SK-N-SH (cell line): Measurements from ENCODE around the gene SCN3B. TPM values are rescaled to one million over a fixed set of nuclear protein-coding genes. Genes with fewer than 3 reads are reported as not detected.

Experiments
- CTCF ChIA-PET: fragments of 300-600, 350-600 bp; formaldehyde crosslinking; extraction: SDS; loops from one replicate; lab custom pipeline; 2021; lab: Yijun Ruan, JAX
- POLR2A ChIA-PET: fragments of 350-600 bp; sonication (Branson Sonifier 250); formaldehyde crosslinking; extraction: SDS; loops from one replicate; lab custom pipeline; 2020; ENCODE audit warnings: antibody characterized with exemption, inconsistent platforms; lab: Yijun Ruan, JAX
- DNase-seq: peaks from one replicate; pipeline ENCODE4 v3.0.0; 2012
- H2AFZ ChIP-seq: fragments of 200-600 bp; sonication (generic); 2 replicates; pipeline ENCODE4 v1.8.1; 2016; ENCODE audit warnings: antibody characterized with exemption, mild to moderate bottlenecking, low read depth
- H3F3A ChIP-seq: fragments of 200-600 bp; sonication (generic); replicated peaks from 2 replicates; pipeline ENCODE3; 2016; ENCODE audit warnings: antibody characterized with exemption, mild to moderate bottlenecking; ENCODE audit not compliant: insufficient read depth
- H3K27ac ChIP-seq, 2 experiments: fragments of 200-500 bp in 1 of 2; fragments of 200-600 bp in 1 of 2; sonication (Bioruptor generic) in 1 of 2; sonication (generic), shearing (Covaris generic) in 1 of 2; 2 replicates each; pipeline versions ENCODE4 v1.5.1 to v1.6.1; 2014 to 2016; ENCODE audit warnings: low read depth in 2 of 2, inconsistent platforms in 1 of 2, low read length in 1 of 2, mild to moderate bottlenecking in 1 of 2, mixed read lengths in 1 of 2
- H3K27me3 ChIP-seq: fragments of 200-600 bp; sonication (generic), shearing (Covaris generic); 2 replicates; pipeline ENCODE4 v1.6.1; 2016; ENCODE audit warnings: mixed run types; ENCODE audit not compliant: insufficient read depth
- H3K36me3 ChIP-seq, 2 experiments: fragments of 200-500 bp in 1 of 2; fragments of 200-600 bp in 1 of 2; sonication (Bioruptor generic) in 1 of 2; sonication (generic) in 1 of 2; replicated peaks in 1 of 2; 2 replicates each; pipeline versions ENCODE3 to v1.5.1; 2014 to 2016; ENCODE audit warnings: low read length in 1 of 2, mild to moderate bottlenecking in 1 of 2; ENCODE audit not compliant: insufficient read depth in 2 of 2, control insufficient read depth in 1 of 2
- H3K4me1 ChIP-seq, 2 experiments: fragments of 200-500 bp in 1 of 2; fragments of 200-600 bp in 1 of 2; sonication (Bioruptor generic) in 1 of 2; sonication (generic), shearing (Covaris generic) in 1 of 2; 2 replicates each; pipeline versions ENCODE4 v1.5.1 to v1.6.1; 2014 to 2016; ENCODE audit warnings: low read depth in 1 of 2, low read length in 1 of 2, mixed run types in 1 of 2; ENCODE audit not compliant: insufficient read depth in 2 of 2, control insufficient read depth in 1 of 2
- H3K4me2 ChIP-seq: fragments of 200-600 bp; sonication (generic), shearing (Covaris generic); 2 replicates; pipeline ENCODE4 v1.6.1; 2017; ENCODE audit warnings: mixed run types
- H3K4me3 ChIP-seq, 2 experiments: fragments of 200-500 bp in 1 of 2; fragments of 200-600 bp in 1 of 2; sonication (Bioruptor generic) in 1 of 2; sonication (generic), shearing (Covaris generic) in 1 of 2; 2 replicates each; pipeline versions ENCODE4 v1.5.1 to v1.8.1; 2014 to 2016; ENCODE audit warnings: low read depth in 2 of 2, inconsistent platforms in 1 of 2, low read length in 1 of 2, mild to moderate bottlenecking in 1 of 2, mixed read lengths in 1 of 2, moderate library complexity in 1 of 2
- H3K79me2 ChIP-seq: fragments of 200-600 bp; sonication (generic); 2 replicates; pipeline ENCODE4 v1.8.1; 2017; ENCODE audit warnings: mild to moderate bottlenecking; ENCODE audit not compliant: insufficient read depth
- H3K9ac ChIP-seq: fragments of 200-600 bp; sonication (generic); 2 replicates; pipeline ENCODE4 v1.6.1; 2017; ENCODE audit warnings: mixed run types
- H3K9me2 ChIP-seq: fragments of 200-600 bp; sonication (generic); 2 replicates; pipeline ENCODE4 v1.6.1; 2017; ENCODE audit warnings: mixed run types
- H3K9me3 ChIP-seq: fragments of 200-600 bp; sonication (generic); 2 replicates; pipeline ENCODE4 v1.6.1; 2017; ENCODE audit warnings: mixed run types, mild to moderate bottlenecking, moderate library complexity
- H4K20me1 ChIP-seq: fragments of 200-600 bp; sonication (generic); 2 replicates; pipeline ENCODE4 v1.6.1; 2017; ENCODE audit warnings: mild to moderate bottlenecking, mixed run types; ENCODE audit not compliant: insufficient read depth
- ELF1 ChIP-seq: IDR thresholded peaks from 2 replicates; pipeline ENCODE4 v1.4.0; 2012
- EZH2phosphoT487 ChIP-seq: fragments of 200-600 bp; sonication (generic); IDR thresholded peaks from 2 replicates; pipeline ENCODE4 v1.6.1; 2017; ENCODE audit warnings: low read depth, mixed run types, mild to moderate bottlenecking, antibody characterized with exemption, moderate library complexity, borderline replicate concordance
- FOSL2 ChIP-seq: IDR thresholded peaks from 2 replicates; pipeline ENCODE4 v1.4.0; 2012; ENCODE audit warnings: low read depth, mild to moderate bottlenecking, moderate library complexity, borderline replicate concordance
- FOXJ3 ChIP-seq: sonication (generic); formaldehyde crosslinking; IDR thresholded peaks from 2 replicates; pipeline ENCODE4 v1.5.1; 2020; ENCODE audit warnings: mild to moderate bottlenecking, missing genetic modification reagents
- GABPA ChIP-seq: IDR thresholded peaks from 2 replicates; pipeline ENCODE4 v1.4.0; 2012; ENCODE audit warnings: low read depth, mild to moderate bottlenecking
- GATA2 ChIP-seq: sonication (generic); formaldehyde crosslinking; IDR thresholded peaks from 2 replicates; pipeline ENCODE4 v1.5.0; 2020; ENCODE audit warnings: mild to moderate bottlenecking, missing genetic modification reagents
- JUND ChIP-seq: IDR thresholded peaks from 2 replicates; pipeline ENCODE4 v1.4.0; 2012
- MEF2A ChIP-seq: IDR thresholded peaks from 2 replicates; pipeline ENCODE4 v1.4.0; 2012; ENCODE audit warnings: low read depth, borderline replicate concordance
- MXI1 ChIP-seq: IDR thresholded peaks from 2 replicates; pipeline ENCODE4 v1.6.1; 2012; ENCODE audit warnings: mild to moderate bottlenecking, low read depth, low read length, improper control_type of control experiment
- NFIC ChIP-seq: IDR thresholded peaks from 2 replicates; pipeline ENCODE4 v1.4.0; 2012; ENCODE audit warnings: borderline replicate concordance
- POLR2AphosphoS5 ChIP-seq: IDR thresholded peaks from 2 replicates; pipeline ENCODE4 v1.6.1; 2012; ENCODE audit warnings: low read depth, low read length
- RCOR1 ChIP-seq: fragments of 150-350 bp; IDR thresholded peaks from 2 replicates; pipeline ENCODE4 v1.6.1; 2017; ENCODE audit warnings: antibody characterized with exemption, low read length
- RFX5 ChIP-seq: IDR thresholded peaks from 2 replicates; pipeline ENCODE4 v1.6.1; 2012; ENCODE audit warnings: mild to moderate bottlenecking, improper control_type of control experiment, low read length
- RXRA ChIP-seq: IDR thresholded peaks from 2 replicates; pipeline ENCODE4 v1.4.0; 2012; ENCODE audit warnings: low read depth, mild to moderate bottlenecking, borderline replicate concordance
- SIN3A ChIP-seq: IDR thresholded peaks from 2 replicates; pipeline ENCODE4 v1.6.1; 2012; ENCODE audit warnings: low read depth, mild to moderate bottlenecking, low read length, moderate library complexity, borderline replicate concordance
- SMC3 ChIP-seq: IDR thresholded peaks from 2 replicates; pipeline ENCODE4 v1.6.1; 2012; ENCODE audit warnings: low read depth, low read length, improper control_type of control experiment
- TCF12 ChIP-seq: IDR thresholded peaks from 2 replicates; pipeline ENCODE4 v1.4.0; 2012
- TEAD4 ChIP-seq: IDR thresholded peaks from 2 replicates; pipeline ENCODE4 v1.4.0; 2012; ENCODE audit warnings: mild to moderate bottlenecking, borderline replicate concordance; ENCODE audit not compliant: insufficient read depth
- YY1 ChIP-seq: IDR thresholded peaks from 2 replicates; pipeline ENCODE4 v1.4.0; 2012; ENCODE audit warnings: low read depth, mild to moderate bottlenecking
- WGBS: methylation state at CpG from one replicate; pipeline ENCODE4 v1.1.6; 2017; ENCODE audit warnings: low lambda C conversion rate; 5-methylcytosine and 5-hydroxymethylcytosine counted together
- polyA plus RNA-seq, 3 experiments: library from polyadenylated mRNA; depleted of rRNA; stranded (reverse); fragments of >200 nt; gene quantifications; 2 replicates each; pipeline ENCODE4 v1.2.3, GENCODE V29; 2012
- TF ChIP-seq, protein P1 (sequence below): IDR thresholded peaks from 2 replicates; pipeline ENCODE4 v1.4.0; 2012; ENCODE audit warnings: low read depth, borderline replicate concordance
- TF ChIP-seq, protein P2 (sequence below): IDR thresholded peaks from 2 replicates; pipeline ENCODE4 v1.6.1; 2012; ENCODE audit warnings: mild to moderate bottlenecking, low read depth, low read length, moderate library complexity
- TF ChIP-seq, protein P3 (sequence below): IDR thresholded peaks from 2 replicates; pipeline ENCODE4; 2012
- TF ChIP-seq, protein P4 (sequence below): IDR thresholded peaks from 2 replicates; pipeline ENCODE4 v1.4.0; 2012; ENCODE audit warnings: low read depth
- TF ChIP-seq, protein P5 (sequence below): fragments of 200-600 bp; sonication (generic); IDR thresholded peaks from 2 replicates; pipeline ENCODE4 v1.6.1; 2017; ENCODE audit warnings: antibody characterized with exemption, mild to moderate bottlenecking, moderate library complexity

The SCN3B gene
- polyA plus RNA-seq, 1 of the 3 experiments (the other 2 are of a cell fraction), result 0.23 TPM

DNA sequence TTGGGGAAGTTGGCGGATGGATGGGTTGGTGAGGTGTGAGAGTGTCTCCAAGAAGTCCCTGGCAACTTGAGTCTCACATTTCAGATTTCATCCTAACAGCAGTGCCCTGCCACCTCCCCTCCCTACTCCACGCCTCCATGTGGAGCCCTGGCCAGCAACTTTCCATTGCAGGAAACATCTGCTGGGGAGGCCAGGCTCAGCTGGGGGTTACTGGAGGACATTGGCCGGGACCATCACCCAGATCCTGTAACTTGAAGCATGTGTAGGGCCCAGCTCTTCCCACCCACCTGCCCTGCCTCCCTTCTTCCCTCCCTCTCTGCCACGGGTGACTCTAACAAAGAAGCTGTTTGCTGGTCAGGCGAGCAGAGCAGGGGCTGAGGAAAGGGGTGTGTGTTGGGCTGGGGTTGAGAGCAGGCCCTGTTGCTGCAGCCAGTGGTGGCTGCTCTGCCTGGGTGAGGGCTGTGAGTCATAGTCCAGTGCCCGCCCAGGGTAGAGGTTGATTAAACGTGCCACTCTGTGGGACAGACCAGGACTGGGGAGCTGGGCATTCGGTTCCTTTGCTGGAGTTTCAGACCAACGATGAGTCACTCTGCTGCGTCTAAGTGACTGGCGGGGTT lies 64.0 kb downstream of the SCN3B start:
- no peaks in the 10 kb centered on the region for H3K9me2 ChIP-seq
- H3K79me2 ChIP-seq, result no peaks in the 10 kb centered on the region
- H3K27ac ChIP-seq, result peak overlapping the region; percentile 4 to 45; a peak in 2 of 4 replicates
- no peaks in the 10 kb centered on the region for H3K27me3 ChIP-seq
- ChIA-PET POLR2A (no interaction called here), CTCF (interaction anchor here (1.0 to 3.8 kb wide), 6 partner anchors 10 to 121 kb away, joined by 3 to 26 read pairs (median 6); no protein-coding TSS in a partner anchor)
- peak overlapping the region; percentile 50 for H3K4me2 ChIP-seq
- H3K36me3 ChIP-seq, result no peaks in the 10 kb centered on the region
- peaks cover 6 to 9% of the 10 kb centered on the region in 2 experiments; a peak in 3 of 4 replicates for H3K4me1 ChIP-seq
- no peak overlapping the region; the same call in 1 of the 2 replicates for H3K9ac ChIP-seq
- H3K9me3 ChIP-seq, result no peaks in the 10 kb centered on the region
- no peak overlapping the region; the same call in 1 of the 2 replicates for H2AFZ ChIP-seq
- no peaks in the 10 kb centered on the region for H4K20me1 ChIP-seq
- no peak overlapping the region for H3K4me3 ChIP-seq
- peaks cover 5% of the 10 kb centered on the region for H3F3A ChIP-seq
- 11% methylated on average over 4 of the region's 11 CpGs for WGBS
- DNase-seq, result no peak
- TF ChIP-seq JUND (peak; percentile 79), SIN3A (0 out of 2 replicates have a peak, but pooled peaks have one; percentile 9), SMC3 (no peak), NFIC (peak; percentile 30; the same call in 1 of the 2 replicates), TEAD4 (no peak), FOSL2 (peak; percentile 88), RXRA (peak; percentile 86; the same call in 1 of the 2 replicates), RFX5 (no peak), ELF1 (no peak), YY1 (no peak), MEF2A (no peak), RCOR1 (no peak), TCF12 (peak; percentile 60), MXI1 (no peak), FOXJ3 (CRISPR knock-in tag) (no peak), EZH2phosphoT487 (no peak), GATA2 (no peak), GABPA (no peak), POLR2AphosphoS5 (no peak)
- TF ChIP-seq, protein P1, sequence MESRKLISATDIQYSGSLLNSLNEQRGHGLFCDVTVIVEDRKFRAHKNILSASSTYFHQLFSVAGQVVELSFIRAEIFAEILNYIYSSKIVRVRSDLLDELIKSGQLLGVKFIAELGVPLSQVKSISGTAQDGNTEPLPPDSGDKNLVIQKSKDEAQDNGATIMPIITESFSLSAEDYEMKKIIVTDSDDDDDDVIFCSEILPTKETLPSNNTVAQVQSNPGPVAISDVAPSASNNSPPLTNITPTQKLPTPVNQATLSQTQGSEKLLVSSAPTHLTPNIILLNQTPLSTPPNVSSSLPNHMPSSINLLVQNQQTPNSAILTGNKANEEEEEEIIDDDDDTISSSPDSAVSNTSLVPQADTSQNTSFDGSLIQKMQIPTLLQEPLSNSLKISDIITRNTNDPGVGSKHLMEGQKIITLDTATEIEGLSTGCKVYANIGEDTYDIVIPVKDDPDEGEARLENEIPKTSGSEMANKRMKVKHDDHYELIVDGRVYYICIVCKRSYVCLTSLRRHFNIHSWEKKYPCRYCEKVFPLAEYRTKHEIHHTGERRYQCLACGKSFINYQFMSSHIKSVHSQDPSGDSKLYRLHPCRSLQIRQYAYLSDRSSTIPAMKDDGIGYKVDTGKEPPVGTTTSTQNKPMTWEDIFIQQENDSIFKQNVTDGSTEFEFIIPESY, result 0 out of 2 replicates have a peak, but pooled peaks have one; percentile 37
- TF ChIP-seq, protein P2, sequence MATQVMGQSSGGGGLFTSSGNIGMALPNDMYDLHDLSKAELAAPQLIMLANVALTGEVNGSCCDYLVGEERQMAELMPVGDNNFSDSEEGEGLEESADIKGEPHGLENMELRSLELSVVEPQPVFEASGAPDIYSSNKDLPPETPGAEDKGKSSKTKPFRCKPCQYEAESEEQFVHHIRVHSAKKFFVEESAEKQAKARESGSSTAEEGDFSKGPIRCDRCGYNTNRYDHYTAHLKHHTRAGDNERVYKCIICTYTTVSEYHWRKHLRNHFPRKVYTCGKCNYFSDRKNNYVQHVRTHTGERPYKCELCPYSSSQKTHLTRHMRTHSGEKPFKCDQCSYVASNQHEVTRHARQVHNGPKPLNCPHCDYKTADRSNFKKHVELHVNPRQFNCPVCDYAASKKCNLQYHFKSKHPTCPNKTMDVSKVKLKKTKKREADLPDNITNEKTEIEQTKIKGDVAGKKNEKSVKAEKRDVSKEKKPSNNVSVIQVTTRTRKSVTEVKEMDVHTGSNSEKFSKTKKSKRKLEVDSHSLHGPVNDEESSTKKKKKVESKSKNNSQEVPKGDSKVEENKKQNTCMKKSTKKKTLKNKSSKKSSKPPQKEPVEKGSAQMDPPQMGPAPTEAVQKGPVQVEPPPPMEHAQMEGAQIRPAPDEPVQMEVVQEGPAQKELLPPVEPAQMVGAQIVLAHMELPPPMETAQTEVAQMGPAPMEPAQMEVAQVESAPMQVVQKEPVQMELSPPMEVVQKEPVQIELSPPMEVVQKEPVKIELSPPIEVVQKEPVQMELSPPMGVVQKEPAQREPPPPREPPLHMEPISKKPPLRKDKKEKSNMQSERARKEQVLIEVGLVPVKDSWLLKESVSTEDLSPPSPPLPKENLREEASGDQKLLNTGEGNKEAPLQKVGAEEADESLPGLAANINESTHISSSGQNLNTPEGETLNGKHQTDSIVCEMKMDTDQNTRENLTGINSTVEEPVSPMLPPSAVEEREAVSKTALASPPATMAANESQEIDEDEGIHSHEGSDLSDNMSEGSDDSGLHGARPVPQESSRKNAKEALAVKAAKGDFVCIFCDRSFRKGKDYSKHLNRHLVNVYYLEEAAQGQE, result peak; percentile 25; the same call in 1 of the 2 replicates
- TF ChIP-seq, protein P3, sequence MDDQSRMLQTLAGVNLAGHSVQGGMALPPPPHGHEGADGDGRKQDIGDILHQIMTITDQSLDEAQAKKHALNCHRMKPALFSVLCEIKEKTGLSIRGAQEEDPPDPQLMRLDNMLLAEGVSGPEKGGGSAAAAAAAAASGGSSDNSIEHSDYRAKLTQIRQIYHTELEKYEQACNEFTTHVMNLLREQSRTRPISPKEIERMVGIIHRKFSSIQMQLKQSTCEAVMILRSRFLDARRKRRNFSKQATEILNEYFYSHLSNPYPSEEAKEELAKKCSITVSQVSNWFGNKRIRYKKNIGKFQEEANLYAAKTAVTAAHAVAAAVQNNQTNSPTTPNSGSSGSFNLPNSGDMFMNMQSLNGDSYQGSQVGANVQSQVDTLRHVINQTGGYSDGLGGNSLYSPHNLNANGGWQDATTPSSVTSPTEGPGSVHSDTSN, result peak; percentile 67
- TF ChIP-seq, protein P4, sequence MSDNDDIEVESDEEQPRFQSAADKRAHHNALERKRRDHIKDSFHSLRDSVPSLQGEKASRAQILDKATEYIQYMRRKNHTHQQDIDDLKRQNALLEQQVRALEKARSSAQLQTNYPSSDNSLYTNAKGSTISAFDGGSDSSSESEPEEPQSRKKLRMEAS, result peak; percentile 56; the same call in 1 of the 2 replicates
- TF ChIP-seq, protein P5, sequence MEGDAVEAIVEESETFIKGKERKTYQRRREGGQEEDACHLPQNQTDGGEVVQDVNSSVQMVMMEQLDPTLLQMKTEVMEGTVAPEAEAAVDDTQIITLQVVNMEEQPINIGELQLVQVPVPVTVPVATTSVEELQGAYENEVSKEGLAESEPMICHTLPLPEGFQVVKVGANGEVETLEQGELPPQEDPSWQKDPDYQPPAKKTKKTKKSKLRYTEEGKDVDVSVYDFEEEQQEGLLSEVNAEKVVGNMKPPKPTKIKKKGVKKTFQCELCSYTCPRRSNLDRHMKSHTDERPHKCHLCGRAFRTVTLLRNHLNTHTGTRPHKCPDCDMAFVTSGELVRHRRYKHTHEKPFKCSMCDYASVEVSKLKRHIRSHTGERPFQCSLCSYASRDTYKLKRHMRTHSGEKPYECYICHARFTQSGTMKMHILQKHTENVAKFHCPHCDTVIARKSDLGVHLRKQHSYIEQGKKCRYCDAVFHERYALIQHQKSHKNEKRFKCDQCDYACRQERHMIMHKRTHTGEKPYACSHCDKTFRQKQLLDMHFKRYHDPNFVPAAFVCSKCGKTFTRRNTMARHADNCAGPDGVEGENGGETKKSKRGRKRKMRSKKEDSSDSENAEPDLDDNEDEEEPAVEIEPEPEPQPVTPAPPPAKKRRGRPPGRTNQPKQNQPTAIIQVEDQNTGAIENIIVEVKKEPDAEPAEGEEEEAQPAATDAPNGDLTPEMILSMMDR, result no peak
